ENCODE data around the gene RPL11. TPM values are rescaled to one million over a fixed set of nuclear protein-coding genes. Genes with fewer than 3 reads are reported as not detected.
"Not testable (repeated sequence)": the region's sequence is repeated elsewhere in the genome, so short reads cannot be mapped to it uniquely, and the experiment has no call there.

The RPL11 gene
- total RNA-seq, 1 experiment from 2014 or later, result 1,205 TPM

- ChIA-PET POLR2A (ENCODE audit: unreplicated experiment) (no interaction called here), CTCF (no interaction called here)
- no peaks in the 10 kb centered on the region for H3K27me3 ChIP-seq (ENCODE audit: insufficient read depth, low read depth)
- DNase-seq, result no peak
- H3K9me2 ChIP-seq (ENCODE audit: insufficient read depth), result no peaks in the 10 kb centered on the region
- H3K27ac ChIP-seq, result no peak overlapping the region
- no peak for TF ChIP-seq CTCF (conservative IDR thresholded peaks at IDR 0.05)
- no peak overlapping the region for H3K4me3 ChIP-seq
- no peaks in the 10 kb centered on the region for H3K79me2 ChIP-seq (ENCODE audit: low read depth)
- H3K9me3 ChIP-seq (ENCODE audit: insufficient read depth, low read depth), result no peaks in the 10 kb centered on the region
- BruUV-seq (replicated peaks), result no TSS peak
- no peaks in the 10 kb centered on the region for H3K36me3 ChIP-seq (ENCODE audit: low read depth)
- no peak overlapping the region for H2AFZ ChIP-seq
- no peaks in the 10 kb centered on the region for H3F3A ChIP-seq (ENCODE audit: insufficient read depth, low read depth)
- no peaks in the 10 kb centered on the region for H4K20me1 ChIP-seq (ENCODE audit: insufficient read depth)
- H3K4me1 ChIP-seq (replicated peaks; ENCODE audit: insufficient read depth), result no peaks in the 10 kb centered on the region
- intact Hi-C loops (cut with micrococcal nuclease; ENCODE audit: unreplicated experiment), result no loop called here
- H3K4me2 ChIP-seq, result no peak overlapping the region
Observed at GRCh38 chr1:23648576-23648975, 43.0 kb upstream of the RPL11 start.

GRCh38 chr1:23649157-23649556 is 42.4 kb upstream of the RPL11 start:
- POLR2A ChIA-PET (ENCODE audit: unreplicated experiment), result not testable (repeated sequence)

GRCh38 chr1:23650344-23650990 is 41.1 kb upstream of the RPL11 start:
- H3K9me2 ChIP-seq (ENCODE audit: insufficient read depth), result no peaks in the 10 kb centered on the region

More at GRCh38 chr1:23649157-23649556, 42.4 kb upstream of the RPL11 start:
- BruUV-seq (replicated peaks); H3K9me2 ChIP-seq (ENCODE audit: insufficient read depth); CTCF ChIA-PET; H3K27me3 ChIP-seq (ENCODE audit: insufficient read depth, low read depth); H3K79me2 ChIP-seq (ENCODE audit: low read depth); H3K9me3 ChIP-seq (ENCODE audit: insufficient read depth, low read depth); H4K20me1 ChIP-seq (ENCODE audit: insufficient read depth); H3K36me3 ChIP-seq (ENCODE audit: low read depth); DNase-seq; H3F3A ChIP-seq (ENCODE audit: insufficient read depth, low read depth); intact Hi-C loops (cut with micrococcal nuclease; ENCODE audit: unreplicated experiment); H3K4me3 ChIP-seq; H3K4me1 ChIP-seq (replicated peaks; ENCODE audit: insufficient read depth); H3K27ac ChIP-seq; H3K4me2 ChIP-seq; H2AFZ ChIP-seq: not testable (repeated sequence)

More at GRCh38 chr1:23650344-23650990, 41.1 kb upstream of the RPL11 start:
- ChIA-PET POLR2A (ENCODE audit: unreplicated experiment) (interaction anchor here (0.6 kb wide), 1 partner anchor 462 kb away, joined by 6 read pairs; no protein-coding TSS in a partner anchor), CTCF (interaction anchor here (0.6 kb wide), 1 partner anchor 261 kb away, joined by 6 read pairs; no protein-coding TSS in a partner anchor)
- intact Hi-C loops (cut with micrococcal nuclease; ENCODE audit: unreplicated experiment), result no loop called here
- TF ChIP-seq CTCF (conservative IDR thresholded peaks at IDR 0.05) (no peak), EZH2 (IDR thresholded peaks at IDR 0.05; ENCODE audit: low read depth) (no peak)
- Histone ChIP-seq H3K9me3 (ENCODE audit: insufficient read depth, low read depth) (no peaks in the 10 kb centered on the region), H3K27me3 (ENCODE audit: insufficient read depth, low read depth) (no peaks in the 10 kb centered on the region), H3K4me2 (no peak overlapping the region), H3K4me1 (replicated peaks; ENCODE audit: insufficient read depth) (no peaks in the 10 kb centered on the region), H3K4me3 (no peak overlapping the region), H2AFZ (no peak overlapping the region), H3K27ac (no peak overlapping the region), H3K36me3 (ENCODE audit: low read depth) (no peaks in the 10 kb centered on the region), H3F3A (ENCODE audit: insufficient read depth, low read depth) (no peaks in the 10 kb centered on the region), H4K20me1 (ENCODE audit: insufficient read depth) (no peaks in the 10 kb centered on the region), H3K79me2 (ENCODE audit: low read depth) (no peaks in the 10 kb centered on the region)
- DNase-seq, result no peak
- no TSS peak for BruUV-seq (replicated peaks)
